Stimulated activated CD4-positive, alpha-beta T cell treated with anti-CD3 and anti-CD28 coated beads, Interleukin-1b, Interleukin-23, amount 100 ng/mL, for 4 hours (primary cell): Measurements from ENCODE around the gene ZC2HC1B.

Experiments used
- DNase-seq, 2 donors: peaks; one replicate each; pipeline ENCODE4 v3.0.0-alpha.2; 2020; ENCODE audit warnings: low read depth in 2 of 2

Gene ZC2HC1B

GRCh38 chr6:143961886-143962878, 97.9 kb downstream of the ZC2HC1B start:
- no peak for DNase-seq

- DNase-seq: no peak
Observed at GRCh38 chr6:143963158-143963919, 99.1 kb downstream of the ZC2HC1B start.

- no peak for DNase-seq
Observed at GRCh38 chr6:143964674-143965081, 100.4 kb downstream of the ZC2HC1B start.

- no peak for DNase-seq
Observed at GRCh38 chr6:143965503-143966171, 101.4 kb downstream of the ZC2HC1B start.

GRCh38 chr6:143966312-143966711, 102.0 kb downstream of the ZC2HC1B start:
- no peak for DNase-seq

DNA sequence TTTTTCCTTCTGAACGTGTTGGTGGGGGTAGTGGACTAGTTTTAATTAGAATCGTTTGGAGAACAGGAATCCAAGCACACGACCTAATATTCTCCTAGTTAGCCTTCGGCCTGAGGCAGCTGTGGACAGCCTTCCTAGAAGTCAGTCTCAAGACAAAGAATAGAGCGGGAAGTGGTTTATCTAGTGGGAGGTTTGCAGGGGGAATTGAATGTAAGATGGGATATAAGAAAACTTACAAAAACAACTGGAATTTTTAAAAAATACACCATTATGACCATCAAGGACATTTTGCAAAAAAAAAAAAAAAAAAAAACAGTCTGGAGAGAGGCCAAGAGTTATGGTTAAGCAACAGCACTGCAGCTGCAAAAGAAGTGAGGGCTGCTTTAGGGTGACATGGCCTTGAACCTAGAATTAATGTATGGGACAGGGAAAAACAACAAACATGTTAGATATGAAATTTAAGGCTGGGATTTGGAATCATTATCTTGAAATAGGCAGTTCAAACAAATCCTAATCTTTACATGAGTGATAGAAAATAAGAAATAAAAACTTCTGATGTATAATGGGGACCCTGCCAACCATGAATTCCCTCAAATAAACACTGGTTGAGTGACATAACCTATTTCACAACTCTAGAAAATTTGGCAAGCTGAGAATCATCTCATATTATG, 103.6 kb downstream of the ZC2HC1B start:
- no peak for DNase-seq

DNA sequence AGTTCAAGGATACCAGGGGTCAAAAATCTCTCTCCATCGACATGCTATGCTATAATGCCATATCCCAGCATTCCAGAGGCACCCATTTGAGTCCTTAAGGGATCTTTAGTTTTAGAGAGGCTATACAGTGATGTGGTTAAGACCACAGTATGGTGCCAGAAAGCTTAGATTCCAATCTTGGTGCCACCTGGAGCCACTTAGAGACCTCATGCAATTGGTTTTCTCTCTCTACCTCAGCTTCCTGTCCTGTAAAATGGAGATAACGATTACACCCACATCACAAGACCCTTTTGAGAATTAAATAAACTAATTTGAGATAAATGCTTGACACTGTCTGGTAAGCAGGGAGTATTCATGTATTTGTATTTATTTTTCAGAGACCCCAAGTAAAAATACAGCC, 104.8 kb downstream of the ZC2HC1B start:
- no peak for DNase-seq

- no peak for DNase-seq
Observed at GRCh38 chr6:143970456-143971218, 106.4 kb downstream of the ZC2HC1B start.

- DNase-seq: no peak
Observed at GRCh38 chr6:143971482-143972205, 107.4 kb downstream of the ZC2HC1B start.

GRCh38 chr6:143973097-143973966, 109.1 kb downstream of the ZC2HC1B start:
- no peak for DNase-seq

GRCh38 chr6:143974089-143974488, 109.8 kb downstream of the ZC2HC1B start:
- DNase-seq: no peak

DNA sequence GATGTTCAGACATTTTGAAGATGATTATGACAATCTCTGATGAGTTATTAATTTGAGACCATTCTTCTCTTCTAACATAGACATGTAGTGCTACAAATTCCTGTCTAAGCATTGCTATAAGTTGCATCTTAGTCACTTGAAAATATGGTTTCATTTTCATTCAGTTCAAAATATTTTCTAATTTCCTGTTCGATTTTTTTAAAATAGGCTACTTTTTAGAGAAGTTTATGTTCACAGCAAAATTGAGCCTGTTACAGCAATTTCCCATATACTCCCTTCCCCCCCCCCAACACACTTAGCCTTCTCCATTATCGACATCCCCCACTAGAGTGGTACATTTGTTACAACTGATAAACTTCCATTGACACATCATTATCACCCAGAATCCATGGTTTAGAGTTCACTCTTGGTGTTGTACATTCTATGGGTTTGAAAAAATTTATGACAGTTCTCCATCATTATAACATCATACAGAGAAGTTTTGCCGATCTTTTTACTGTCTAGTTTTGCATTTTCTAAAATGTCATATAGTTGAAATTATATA, 112.6 kb downstream of the ZC2HC1B start:
- DNase-seq: no peak

- no peak for DNase-seq
Observed at GRCh38 chr6:143980921-143981320, 116.6 kb downstream of the ZC2HC1B start.

GRCh38 chr6:143982968-143983367, 118.7 kb downstream of the ZC2HC1B start:
- DNase-seq: no peak

- DNase-seq: no peak
Observed at GRCh38 chr6:143984666-143985065, 120.4 kb downstream of the ZC2HC1B start.

GRCh38 chr6:143986463-143987065, 122.3 kb downstream of the ZC2HC1B start:
- no peak for DNase-seq
